GM10266 (cell line): ENCODE measurements around the gene DEFB127.
"Not testable (repeated sequence)": the region's sequence is repeated elsewhere in the genome, so short reads cannot be mapped to it uniquely, and the experiment has no call there.

Experiments used
- DNase-seq: peaks from one replicate; pipeline ENCODE4 v3.0.0; 2012; ENCODE audit errors: extremely low spot score
- TF ChIP-seq, protein P1 (sequence below): IDR thresholded peaks from 2 replicates; pipeline ENCODE4 v1.5.1; 2012; ENCODE audit warnings: mild to moderate bottlenecking, low read depth; ENCODE audit not compliant: control insufficient read depth, insufficient read depth; ENCODE audit errors: missing control alignments

The DEFB127 gene, protein sequence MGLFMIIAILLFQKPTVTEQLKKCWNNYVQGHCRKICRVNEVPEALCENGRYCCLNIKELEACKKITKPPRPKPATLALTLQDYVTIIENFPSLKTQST

DNA sequence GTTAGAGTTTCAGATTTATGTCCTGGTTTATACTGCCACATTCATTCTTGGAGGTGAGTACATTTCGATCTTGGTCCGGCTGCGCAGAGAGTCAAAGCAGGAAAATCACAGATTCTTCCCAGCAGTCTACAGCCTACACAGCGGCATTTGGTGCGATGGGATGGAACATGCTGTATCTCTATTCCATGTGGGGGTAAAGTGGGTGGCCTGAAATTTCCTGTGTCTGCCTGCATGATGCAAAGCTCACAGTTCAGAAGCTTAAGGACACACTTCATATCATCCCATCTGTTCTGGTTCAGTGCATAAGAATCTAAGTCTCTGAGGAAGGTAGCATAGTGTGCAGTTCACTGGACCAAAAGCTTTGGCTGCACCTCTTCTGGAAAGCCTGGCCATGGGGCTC lies at the start of gene DEFB127:
DEFB127 (plus strand) TSS at position 301 of the 400 bp plus-strand sequence; CDS start at position 392, 91 bp downstream.
- TF ChIP-seq, protein P1, sequence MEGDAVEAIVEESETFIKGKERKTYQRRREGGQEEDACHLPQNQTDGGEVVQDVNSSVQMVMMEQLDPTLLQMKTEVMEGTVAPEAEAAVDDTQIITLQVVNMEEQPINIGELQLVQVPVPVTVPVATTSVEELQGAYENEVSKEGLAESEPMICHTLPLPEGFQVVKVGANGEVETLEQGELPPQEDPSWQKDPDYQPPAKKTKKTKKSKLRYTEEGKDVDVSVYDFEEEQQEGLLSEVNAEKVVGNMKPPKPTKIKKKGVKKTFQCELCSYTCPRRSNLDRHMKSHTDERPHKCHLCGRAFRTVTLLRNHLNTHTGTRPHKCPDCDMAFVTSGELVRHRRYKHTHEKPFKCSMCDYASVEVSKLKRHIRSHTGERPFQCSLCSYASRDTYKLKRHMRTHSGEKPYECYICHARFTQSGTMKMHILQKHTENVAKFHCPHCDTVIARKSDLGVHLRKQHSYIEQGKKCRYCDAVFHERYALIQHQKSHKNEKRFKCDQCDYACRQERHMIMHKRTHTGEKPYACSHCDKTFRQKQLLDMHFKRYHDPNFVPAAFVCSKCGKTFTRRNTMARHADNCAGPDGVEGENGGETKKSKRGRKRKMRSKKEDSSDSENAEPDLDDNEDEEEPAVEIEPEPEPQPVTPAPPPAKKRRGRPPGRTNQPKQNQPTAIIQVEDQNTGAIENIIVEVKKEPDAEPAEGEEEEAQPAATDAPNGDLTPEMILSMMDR: no peak
- no peak for DNase-seq

DNA sequence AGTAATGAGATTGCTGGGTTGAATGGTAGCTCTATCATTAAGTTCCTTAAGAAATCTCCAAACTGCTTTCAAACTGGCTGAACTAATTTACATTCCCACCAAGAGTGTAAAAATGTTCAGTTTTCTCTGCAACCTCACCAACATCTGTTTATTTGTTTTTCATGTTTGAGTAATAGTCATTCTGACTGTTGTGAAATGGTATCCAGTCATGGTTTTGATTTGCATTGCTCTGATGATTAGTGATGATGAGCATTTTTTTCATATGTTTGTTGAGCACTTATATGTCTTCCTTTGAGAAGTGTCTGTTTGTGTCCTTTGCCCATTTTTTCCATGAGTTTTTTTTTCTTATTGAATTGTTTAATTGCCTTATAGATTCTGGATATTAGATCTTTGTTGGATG lies 44.9 kb upstream of the DEFB127 start:
- TF ChIP-seq, protein P1: no peak
- DNase-seq: no peak

DNA sequence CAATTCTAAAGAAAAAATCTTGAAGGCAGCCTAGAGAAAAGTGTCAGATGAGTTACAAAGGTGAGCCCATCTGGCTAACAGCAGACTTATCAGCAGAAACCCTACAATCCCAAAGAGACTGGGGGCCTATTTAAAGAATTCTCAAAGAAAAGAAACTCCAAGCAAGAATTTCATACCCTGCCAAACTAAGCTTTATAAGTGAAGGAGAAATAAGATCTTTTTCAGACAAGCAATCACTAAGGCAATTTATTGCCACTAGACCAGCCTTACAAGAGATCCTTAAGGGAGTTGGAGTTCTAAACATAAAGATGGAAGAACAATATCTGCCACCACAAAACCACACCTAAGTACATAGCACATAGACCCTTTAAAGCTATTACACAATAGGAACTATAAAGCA lies 39.7 kb upstream of the DEFB127 start:
- TF ChIP-seq, protein P1: no peak

DNA sequence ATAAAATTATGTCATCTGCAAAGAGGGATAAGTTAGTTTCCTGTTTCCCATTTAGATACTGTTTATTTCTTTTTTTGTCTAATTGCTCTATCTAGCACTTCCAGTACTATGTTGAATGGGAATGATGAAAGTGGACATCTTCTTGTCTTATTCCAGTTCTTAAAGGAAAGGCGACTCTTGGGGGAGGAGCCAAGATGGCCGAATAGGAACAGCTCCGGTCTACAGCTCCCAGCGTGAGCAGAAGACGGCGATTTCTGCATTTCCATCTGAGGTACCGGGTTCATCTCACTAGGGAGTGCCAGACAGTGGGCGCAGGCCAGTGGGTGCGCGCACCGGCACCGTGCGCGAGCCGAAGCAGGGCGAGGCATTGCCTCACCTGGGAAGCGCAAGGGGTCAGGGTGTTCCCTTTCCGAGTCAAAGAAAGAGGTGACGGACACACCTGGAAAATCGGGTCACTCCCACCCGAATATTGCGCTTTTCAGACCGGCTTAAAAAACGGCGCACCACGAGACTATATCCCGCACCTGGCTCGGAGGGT lies 27.4 kb upstream of the DEFB127 start:
- not testable (repeated sequence) for DNase-seq

More for the DNA sequence above, 39.7 kb upstream of the DEFB127 start:
- no peak for DNase-seq

DNA sequence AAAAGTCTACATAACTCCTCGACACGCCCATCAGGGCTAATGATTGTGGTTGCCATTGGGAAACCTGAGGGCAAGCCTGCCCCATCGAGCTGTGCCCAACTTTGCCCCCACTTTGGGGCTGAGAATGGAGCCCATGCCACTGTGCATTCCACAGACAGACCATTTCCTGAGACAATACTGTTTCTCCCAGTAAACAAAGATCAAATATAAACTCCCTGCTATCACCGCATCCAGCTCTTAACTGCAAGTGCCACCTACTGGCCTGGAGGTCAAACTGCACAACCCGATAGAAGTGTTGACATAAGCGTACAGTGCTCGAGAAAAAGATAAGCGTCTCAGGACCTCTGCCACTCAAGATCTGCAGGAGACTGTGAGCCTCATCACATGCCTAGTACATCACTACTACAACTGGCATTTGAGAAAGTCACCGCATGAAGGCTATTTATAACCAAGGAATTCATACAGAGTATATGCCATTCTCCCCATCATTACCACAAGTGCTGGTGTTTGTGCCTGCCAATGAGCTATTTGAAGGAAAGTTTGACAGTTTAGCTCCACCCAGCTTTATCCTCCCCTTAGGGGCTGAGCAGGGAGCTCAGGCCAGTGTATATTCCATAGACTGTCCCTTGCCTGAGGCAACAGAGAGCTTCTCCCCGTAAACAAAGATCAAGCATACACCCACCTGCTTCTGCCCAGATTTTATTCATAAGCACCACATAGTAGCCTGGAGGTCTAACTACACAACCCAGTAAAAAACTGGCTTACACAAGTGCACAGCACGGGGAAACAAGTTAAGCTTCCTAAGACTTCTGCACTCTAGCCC lies 19.4 kb upstream of the DEFB127 start:
- TF ChIP-seq, protein P1: no peak
- no peak for DNase-seq

DNA sequence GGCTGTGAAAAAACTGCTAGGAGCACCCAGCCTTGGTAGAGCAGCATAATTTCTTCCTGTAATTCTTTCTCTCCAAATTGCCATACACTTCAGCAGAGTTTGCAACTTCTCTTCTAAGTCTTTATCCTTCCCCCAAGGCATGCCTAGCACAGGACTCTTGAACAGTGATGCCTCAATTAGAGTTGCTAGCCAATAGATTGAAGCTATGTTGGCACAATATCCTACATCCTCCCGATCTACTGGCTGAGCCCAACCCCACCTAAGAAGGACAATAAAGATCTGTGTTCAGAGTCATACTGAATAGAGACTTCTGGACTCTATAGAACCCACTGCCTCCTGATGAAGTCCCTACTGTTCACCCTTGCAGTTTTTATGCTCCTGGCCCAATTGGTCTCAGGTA lies 15.0 kb upstream of the DEFB127 start, which contains the start of gene DEFB126:
DEFB126 (plus strand) TSS at position 301 of the 400 bp plus-strand sequence; CDS start at position 340, 39 bp downstream.
- no peak for DNase-seq
- TF ChIP-seq, protein P1: no peak

DNA sequence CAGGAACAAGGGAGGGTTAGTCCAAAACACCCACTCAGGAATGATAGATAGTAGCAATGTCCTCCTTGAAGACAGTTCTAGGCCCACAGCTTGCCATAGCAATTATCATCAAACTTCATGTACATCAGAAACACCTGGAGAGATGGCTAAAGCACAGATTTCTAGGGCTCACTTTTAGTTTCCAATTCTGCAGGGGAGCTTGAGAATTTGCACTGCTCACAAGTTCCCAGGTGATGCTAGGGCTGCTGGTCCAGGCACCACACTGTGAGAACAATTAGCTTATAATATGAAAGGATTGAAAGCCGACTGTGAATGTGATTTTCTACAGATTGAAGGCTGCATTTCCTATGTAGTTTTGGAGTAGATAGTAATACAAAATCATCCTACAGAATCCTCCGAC lies 11.4 kb upstream of the DEFB127 start:
- TF ChIP-seq, protein P1: no peak

DNA sequence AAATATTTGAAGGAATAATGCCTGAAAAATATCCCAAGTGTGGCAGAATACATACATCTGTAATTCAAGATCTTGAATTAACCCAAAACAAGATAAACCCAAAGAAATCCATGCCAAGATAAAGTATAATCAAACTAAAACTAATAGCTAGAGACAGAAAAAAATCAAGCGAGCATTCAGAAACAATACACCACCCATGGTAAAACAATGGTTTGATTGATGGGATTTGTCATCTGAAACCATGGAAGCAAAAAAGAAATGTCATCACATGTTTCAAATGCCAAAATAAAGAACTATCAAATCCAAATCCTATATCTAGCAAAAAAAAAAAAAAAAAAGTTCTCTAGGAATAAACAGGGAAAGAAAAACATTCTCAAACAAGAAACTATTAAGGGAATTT lies 5.1 kb upstream of the DEFB127 start:
- DNase-seq: no peak
- TF ChIP-seq, protein P1: no peak

More for the DNA sequence above, 11.4 kb upstream of the DEFB127 start:
- no peak for DNase-seq
